Erythroblast (primary cell): Measurements from ENCODE around the gene CMIP.
A peak's percentile ranks its signal among the peaks of the same experiment; 100 is the strongest.

Experiments used
- DNase-seq, 2 experiments: peaks; one replicate each; lab custom pipeline; 2025; lab: John Stamatoyannopoulos, UW
- GATA1 ChIP-seq: IDR thresholded peaks from 2 replicates; pipeline ENCODE4 v1.6.1; 2011; ENCODE audit warnings: low read depth, mild to moderate bottlenecking, control low read depth, low read length, moderate library complexity
- POLR2A ChIP-seq: IDR thresholded peaks from 2 replicates; pipeline ENCODE4 v1.6.1; 2011; ENCODE audit warnings: mild to moderate bottlenecking, low read length

The CMIP gene

GRCh38 chr16:81477697-81478693 is 33.4 kb downstream of the CMIP start:
- DNase-seq = no peak
- no peak for TF ChIP-seq POLR2A
- no peak for TF ChIP-seq GATA1

GRCh38 chr16:81478876-81479511 is 34.4 kb downstream of the CMIP start:
- TF ChIP-seq GATA1 = no peak
- TF ChIP-seq POLR2A = no peak

GRCh38 chr16:81480606-81481206 is 36.1 kb downstream of the CMIP start:
- TF ChIP-seq GATA1 (no peak), POLR2A (no peak)

More at GRCh38 chr16:81478876-81479511, 34.4 kb downstream of the CMIP start:
- no peak for DNase-seq

GRCh38 chr16:81481207-81481821 is 36.7 kb downstream of the CMIP start:
- no peak for TF ChIP-seq POLR2A
- TF ChIP-seq GATA1 = no peak
- DNase-seq = peak in 1 of 2 experiments; percentile 5

More at GRCh38 chr16:81480606-81481206, 36.1 kb downstream of the CMIP start:
- no peak for DNase-seq

GRCh38 chr16:81482329-81483063 is 37.9 kb downstream of the CMIP start:
- DNase-seq = no peak
- TF ChIP-seq POLR2A = no peak
- TF ChIP-seq GATA1 = no peak

GRCh38 chr16:81483064-81483969 is 38.7 kb downstream of the CMIP start:
- DNase-seq = peak; percentile 23 to 25
- TF ChIP-seq GATA1 (no peak), POLR2A (no peak)

GRCh38 chr16:81483970-81484595 is 39.5 kb downstream of the CMIP start:
- peak; percentile 23 to 25 for DNase-seq
- no peak for TF ChIP-seq POLR2A
- no peak for TF ChIP-seq GATA1

GRCh38 chr16:81484908-81485624 is 40.5 kb downstream of the CMIP start:
- DNase-seq = no peak
- TF ChIP-seq POLR2A = no peak
- no peak for TF ChIP-seq GATA1

GRCh38 chr16:81485824-81486539 is 41.4 kb downstream of the CMIP start:
- TF ChIP-seq GATA1 = no peak
- TF ChIP-seq POLR2A = no peak

GRCh38 chr16:81486540-81487061 is 42.0 kb downstream of the CMIP start:
- no peak for DNase-seq

More at GRCh38 chr16:81485824-81486539, 41.4 kb downstream of the CMIP start:
- no peak for DNase-seq

More at GRCh38 chr16:81486540-81487061, 42.0 kb downstream of the CMIP start:
- TF ChIP-seq GATA1 (no peak), POLR2A (no peak)
